NCI-H146 treated with DMSO at 0.1 percent for 48 hours (cell line): Measurements from ENCODE around the gene CIAO2B.
"Not testable (repeated sequence)": the region's sequence is repeated elsewhere in the genome, so short reads cannot be mapped to it uniquely, and the experiment has no call there.

ENCODE experiments used
- DNase-seq: peaks from one replicate; lab custom pipeline; 2025; ENCODE audit not compliant: unreplicated experiment; lab: John Stamatoyannopoulos, UW

The CIAO2B gene

DNA sequence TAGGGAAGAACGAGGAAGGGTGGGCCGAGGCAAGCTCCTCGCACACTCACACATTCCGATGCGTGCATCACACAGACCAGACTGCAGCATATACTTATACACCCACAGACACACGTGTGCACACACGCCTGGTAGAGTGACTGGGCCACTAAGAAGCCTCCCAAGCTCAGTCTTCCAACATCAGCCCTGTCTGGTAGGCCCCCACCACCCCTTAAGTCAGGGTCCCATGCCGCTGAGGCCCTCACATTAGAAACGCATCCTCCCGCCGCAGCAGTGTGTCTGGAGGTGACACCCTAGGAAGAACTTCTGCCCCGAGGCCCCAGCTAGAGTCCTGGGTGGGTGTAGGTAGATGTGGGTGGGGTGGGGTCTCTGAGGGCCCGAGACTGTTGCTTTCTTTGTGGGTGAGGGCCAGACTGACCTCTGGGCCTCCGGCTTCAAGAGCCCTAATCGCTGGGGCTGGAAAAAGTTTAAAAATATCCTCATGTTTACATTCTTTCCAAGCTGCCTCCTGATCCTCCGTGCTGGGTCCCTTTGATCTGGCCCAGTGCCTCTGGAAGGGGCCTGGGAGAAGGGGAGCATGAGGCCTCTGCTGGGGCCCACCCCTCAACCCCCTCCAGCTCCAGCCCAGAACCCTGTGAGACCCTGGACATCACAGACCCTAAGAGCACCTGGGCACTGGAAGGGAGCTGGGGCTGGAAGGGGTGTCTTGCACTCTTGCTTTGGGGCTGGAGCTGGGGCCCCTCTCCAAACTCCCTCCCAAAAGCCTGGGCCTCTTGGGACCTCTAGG, 29.2 kb downstream of the CIAO2B start:
- DNase-seq: no peak

DNA sequence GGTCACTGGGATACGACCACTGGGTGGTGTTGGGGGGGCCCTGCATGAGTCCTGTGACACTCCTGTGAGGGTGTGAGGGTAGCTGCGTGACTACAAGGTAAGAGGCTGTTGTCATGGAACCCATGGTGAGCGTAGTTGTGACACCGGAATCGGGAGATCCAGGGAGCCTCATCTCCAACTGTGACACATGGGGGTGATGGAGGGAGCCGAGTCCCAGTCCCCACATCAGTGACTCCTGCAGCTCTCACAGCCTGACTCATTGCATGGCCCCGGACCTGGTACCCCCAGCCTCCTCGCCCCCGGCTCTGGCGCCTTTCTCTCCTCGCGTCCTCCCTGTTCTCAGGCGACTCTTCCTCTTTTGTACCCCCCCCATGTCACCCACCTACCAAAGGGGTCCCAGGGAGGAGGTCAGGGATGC, 29.8 kb downstream of the CIAO2B start:
- DNase-seq: no peak

DNA sequence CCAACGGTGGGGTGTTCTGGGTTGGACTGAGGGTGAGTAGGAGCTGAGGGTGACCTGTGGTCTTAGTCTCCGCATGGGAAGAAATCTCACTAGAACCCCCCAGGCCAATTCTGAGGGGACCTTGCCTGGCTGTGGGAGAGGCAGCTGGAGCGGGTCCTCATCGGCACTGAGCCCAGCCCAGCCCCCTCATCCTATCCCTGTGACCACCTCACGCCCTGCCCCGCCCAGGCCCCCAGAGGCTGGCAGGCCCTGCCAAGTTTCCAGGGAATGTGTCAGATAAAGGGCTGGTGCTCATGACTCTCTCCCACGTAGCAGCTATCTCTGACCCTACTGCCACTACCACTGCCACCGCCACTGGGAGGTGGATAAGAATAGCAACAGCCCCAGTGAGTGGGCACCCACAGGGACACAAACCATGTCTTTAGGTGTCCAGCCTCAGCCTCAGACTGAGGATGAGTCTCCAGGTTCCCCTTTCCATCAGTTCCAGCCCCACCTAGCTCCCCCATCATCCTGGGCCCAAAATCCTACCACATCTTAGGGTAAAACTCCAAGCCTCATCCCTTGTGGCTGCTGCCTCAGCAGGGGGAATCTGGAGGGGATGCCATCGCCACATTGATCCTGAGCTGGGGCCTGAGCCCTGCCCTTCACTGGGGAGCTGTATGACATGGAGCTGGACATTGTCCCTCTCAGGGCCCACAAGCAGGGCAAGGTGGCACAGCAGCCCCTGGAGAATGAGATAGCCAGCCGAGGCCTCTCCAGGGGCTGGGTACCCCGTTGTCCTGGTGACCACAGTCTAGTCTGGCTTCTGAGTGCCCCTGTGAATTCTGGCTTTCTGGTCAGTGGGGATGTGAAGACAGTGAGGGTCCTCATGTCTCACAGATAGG, 30.4 kb downstream of the CIAO2B start:
- no peak for DNase-seq

DNA sequence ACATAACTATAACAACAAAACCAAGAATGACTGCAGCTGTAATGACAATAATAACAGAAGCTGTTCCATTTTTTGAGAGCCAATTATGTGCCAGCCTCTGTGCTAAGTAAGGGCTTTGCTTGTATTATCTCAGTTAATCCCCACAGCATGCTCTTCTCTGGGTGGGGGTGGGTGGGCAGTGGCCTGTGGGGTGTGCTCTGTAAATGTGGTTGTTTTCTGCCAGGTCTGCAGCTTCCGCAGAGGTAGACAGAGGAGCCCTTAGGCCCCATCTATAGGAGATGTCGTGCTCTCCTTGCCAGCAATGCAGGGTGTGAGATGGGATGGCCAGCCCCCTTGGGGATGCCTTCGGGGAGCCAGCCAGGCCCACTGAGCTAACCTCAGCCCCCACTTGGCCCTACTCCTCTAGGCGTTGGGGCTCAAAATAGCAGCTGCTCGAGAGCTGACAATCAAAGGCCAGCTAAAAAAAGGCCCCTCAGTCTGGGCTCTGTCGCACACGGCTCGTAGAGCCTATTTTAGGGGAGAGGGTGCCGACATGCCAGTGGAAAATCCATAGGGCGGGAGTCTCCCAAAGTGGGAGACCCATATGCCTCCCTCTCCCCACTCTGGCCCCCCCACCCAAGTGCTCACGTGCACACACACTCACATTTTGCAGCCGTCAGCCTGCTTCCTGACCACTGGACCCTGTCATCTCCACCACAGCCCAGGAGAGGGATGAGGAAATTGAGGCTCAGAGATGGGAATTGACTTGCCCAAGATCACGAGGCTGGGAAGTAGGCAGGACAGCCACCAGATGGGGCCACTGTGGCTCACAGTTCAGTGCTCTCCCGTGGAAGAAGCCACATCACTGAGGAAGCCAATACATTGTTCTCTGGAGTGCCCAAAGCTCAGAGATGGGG, 31.3 kb downstream of the CIAO2B start:
- DNase-seq: no peak

DNA sequence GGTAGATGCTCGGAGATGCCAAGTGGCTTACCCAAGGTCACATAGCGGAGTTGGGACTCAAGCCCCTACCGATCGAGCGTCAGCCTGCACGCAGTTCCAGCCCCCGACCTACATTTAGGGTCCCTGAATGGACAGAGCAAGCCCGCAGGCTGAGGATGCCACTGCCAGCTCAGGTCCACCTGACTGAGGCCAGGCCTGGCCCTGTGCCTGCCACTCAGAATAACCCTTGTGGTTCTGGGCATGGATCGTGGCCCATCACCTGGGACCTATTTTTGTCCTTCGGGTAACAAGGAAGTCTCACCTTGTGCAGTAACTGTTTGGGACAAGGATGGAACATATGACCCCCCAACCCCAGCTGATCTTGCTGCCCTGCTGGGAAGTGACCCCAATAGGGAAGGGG, 32.6 kb downstream of the CIAO2B start:
- no peak for DNase-seq

DNA sequence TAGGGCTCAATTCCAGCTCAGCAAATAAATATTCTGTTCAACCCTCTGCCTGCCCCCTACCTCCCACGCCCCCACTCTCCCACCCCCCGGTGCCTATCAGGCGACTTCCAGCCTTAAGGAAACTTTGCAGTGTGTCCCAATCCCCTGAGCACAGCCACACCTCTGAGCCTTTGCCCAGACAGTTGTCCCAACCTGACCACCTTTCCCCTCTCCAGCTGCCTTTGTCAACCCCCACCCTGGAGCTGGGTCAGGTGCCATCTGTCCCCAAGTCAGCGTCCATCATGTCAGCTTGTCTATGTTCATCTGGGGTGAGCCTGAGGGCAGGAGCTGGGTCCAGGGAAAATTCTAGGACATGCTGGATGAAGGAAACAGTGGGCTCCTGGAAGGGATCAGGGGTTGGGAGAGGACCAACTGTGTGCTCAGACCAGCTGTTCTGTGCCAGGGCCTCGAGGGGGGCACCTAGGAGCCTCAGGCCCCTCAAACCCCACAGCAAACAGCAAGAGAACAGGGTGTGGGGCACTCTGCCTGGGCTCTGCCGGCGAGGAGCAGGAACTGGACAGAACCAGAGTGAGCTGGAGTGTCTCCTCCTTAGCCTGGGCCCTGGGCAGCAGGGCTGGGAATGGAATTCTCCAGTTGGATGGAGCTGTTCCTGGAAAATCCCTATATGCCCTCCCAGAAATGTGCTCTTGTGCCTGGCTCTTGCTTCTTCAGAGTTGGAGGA, 33.3 kb downstream of the CIAO2B start:
- no peak for DNase-seq

DNA sequence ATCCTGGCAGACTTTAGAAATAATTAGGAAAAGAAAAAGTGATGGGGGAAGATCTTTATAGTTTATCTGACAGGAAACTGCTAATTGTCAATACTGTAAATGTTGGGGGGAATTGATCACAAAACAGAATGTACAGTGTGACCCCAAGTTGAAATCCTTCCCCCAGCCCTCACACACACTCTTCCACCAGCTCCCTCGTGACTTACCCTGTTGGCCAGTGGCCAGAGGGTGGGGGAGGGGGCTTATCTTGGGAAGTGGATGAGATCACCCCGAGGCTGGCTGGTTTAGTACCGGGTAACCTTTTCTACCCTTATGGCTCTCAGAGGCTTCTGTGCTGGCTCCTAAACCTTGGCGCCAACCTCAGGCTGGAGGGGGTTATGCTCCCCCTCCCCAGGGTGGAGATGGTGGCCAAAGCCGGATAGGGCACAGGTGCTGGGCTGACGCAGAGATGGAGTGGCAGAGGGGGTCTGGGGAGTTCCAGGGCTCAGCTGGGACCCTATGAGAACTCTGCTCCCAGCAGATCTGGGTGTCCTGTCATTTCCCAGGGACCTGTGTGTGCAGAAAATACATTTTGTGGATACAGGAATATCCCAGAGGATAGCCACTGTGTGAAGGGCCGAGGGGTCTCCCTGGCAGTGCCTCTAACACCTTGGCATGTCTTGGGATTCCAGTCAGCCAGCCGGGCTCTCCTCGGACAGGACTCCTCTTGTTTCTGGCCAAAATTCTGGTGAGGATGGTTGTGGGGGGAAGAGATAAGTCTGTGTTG, 34.1 kb downstream of the CIAO2B start:
- DNase-seq: no peak

DNA sequence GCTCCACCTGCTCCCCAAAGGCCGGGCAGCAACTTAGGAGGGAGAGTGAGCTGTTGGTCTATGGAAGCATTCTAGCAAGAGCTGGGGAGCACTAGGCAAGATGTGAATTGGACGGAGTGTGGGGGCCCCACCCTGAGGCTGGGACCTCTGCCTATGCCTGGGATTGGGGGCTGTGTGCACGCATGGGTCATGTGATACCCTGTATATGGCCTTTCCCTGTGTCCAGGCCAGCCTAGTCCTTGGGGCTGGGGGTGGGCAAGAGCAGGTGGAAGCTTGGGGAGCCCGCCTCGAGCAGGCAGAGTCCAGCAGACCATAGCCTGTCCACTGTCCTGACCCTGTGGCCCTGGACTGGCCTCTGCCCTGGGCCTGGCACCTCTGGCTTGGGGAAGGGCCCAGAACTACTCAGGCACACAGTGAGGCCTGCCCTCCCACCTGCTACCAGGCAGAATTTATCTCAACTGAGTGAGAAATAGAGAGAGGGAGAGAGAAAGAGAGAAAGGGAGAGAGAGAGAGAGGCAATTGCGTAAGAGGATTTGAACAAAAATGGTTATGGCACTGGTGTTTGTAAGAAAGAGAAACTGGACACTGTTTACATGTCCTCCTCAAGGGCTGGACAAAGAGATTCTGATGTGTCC, 34.8 kb downstream of the CIAO2B start:
- DNase-seq: no peak

DNA sequence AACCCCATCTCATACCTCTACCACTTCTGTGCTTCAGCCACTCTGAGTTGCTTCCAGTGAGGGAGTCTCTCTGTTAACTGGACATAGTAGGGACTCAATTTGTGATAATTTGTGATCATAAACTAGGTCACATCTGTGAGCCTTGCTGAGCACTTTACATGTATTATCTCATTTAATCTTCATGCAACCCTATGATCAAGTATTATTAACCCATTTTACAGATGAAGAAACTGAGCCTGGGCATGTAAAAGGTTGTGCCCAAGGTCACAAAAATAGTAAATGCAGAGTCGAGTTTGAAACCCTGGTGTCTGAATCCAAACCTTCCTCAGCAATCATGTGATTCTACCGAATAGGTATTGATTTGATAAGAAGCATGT, 35.3 kb downstream of the CIAO2B start:
- DNase-seq: no peak

DNA sequence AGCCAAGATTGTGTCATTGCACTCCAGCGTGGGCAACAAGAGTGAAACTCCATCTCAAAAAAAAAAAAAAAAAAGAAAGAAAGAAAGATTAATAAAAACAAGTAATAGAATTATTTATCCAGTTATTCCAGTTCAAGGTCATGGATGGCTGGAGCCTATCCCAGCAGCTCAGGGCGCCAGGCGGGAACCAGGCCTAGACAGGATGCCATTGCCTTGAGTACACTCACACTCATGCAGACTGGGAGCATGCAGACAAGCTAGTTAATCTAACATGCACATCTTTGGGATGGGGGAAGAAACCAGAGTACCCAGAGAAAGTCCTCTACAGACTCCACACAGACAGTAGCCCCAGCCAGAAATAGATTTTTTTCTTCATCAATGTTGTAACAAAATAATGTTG, 36.0 kb downstream of the CIAO2B start:
- no peak for DNase-seq

DNA sequence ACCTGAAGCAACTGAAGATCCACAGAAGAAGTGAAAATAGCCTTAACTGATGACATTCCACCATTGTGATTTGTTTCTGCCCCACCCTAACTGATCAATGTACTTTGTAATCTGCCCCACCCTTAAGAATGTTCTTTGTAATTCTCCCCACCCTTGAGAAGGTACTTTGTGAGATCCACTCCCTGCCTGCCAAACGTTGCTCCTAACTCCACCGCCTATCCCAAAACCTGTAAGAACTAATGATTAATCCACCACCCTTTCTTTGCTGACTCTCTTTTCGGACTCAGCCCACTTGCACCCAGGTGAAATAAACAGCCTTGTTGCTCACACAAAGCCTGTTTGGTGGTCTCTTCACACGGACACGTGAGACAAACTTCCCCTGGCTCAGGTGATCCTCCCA, 37.5 kb downstream of the CIAO2B start:
- not testable (repeated sequence) for DNase-seq

DNA sequence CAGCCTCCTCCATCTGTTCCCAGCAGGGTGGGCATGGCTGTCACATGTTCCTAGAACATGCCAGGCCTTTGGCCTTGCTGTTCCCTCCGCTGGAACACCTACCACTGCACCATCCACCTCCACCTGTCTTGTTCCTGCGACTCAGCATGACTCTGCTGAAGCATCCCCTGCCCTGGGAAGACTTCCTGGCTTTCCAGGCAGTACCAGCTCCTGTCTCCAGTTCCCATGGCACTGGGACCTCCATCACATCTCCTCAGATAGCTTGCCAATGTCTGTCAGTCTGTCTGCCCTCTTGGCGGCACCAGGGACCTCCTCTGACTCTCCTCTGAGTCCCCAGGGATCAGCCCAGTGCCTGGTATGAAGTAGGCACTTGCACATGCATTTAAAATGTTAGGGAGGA, 38.2 kb downstream of the CIAO2B start:
- no peak for DNase-seq

DNA sequence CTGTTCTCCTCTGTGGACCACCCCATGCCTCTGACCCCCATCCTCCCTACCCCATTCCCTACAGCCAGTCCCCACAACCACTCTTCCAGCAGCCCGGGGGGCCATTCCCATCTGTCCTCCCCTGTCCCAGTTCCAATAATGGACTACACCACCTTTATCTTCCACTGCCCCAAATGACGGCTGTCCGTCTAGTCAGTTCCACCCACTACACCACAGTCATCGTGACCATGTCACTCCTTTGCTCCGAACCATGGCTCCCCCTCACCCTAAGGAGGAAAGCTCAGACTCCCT, 38.6 kb downstream of the CIAO2B start:
- no peak for DNase-seq

DNA sequence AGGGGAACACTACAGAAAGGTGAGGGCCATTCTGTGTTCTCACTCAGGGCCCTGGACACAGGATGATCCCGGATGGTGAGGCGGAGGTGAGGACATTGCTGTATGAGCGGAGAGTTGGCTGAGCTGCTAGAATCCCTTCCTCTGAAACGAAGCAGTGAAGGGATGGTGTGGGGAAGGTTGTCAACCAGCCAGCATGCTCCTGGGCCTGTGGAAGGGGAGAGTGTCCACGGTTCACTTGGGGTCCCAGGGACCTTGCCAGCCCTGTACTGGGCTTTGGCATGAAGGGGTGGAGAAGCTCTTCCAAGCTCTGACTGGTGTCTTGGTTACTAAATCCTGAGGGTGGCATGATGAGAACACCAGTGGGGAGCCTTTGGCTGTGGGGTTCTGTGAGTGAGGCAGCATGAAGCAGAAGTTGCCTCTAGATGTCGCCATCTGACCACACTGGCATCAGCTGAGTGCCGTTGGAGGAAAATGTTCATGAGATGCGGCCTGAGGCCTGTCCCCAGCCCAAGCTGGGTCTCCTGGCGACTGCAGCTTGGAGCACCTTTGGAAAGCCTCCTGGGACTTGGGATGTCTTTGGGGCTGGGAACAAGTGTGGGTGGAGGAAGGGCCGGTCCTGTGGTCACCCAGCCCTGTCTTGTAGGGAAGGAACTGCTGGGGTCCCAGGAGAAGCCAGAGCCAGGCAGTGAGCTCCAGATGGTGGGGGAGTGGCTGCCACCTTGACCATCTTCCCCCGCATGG, 39.1 kb downstream of the CIAO2B start:
- DNase-seq: peak; percentile 2

DNA sequence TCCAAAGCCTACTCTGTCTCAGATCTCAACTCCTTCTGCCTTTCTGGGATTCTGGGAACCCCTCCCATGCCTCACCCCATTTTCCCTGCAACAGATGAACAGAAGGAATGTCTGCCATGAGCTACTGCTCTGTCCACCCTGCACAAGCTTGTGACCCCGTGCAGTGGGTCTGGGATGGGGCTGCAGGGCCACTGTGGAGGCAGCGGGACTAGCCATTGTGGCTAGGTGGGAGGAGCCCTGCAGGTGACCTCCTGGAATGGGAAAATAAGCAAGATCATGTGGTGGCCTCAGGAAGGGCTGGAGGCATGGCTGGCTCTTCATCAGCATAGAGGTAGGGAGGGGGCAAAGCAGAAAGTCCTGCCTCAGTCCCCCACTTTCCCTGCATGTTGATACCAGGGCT, 40.1 kb downstream of the CIAO2B start:
- no peak for DNase-seq

DNA sequence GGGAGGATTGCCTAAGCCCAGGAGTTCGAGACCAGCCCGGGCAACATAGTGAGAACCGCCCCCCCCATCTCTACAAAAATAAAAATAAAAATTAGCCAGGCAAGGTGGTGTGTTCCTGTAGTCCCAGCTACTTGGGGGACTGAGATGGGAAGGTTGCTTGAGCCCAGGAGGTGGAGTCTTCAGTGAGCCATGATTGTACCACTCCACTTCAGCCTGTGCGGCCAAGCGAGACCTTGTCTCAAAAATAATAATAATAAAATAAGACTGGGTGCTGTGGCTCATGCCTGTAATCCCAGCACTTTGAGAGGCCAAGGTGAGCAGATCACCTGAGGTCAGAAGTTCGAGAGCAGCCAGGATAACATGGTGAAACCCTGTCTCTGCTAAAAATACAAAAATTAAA, 42.4 kb downstream of the CIAO2B start:
- no peak for DNase-seq

DNA sequence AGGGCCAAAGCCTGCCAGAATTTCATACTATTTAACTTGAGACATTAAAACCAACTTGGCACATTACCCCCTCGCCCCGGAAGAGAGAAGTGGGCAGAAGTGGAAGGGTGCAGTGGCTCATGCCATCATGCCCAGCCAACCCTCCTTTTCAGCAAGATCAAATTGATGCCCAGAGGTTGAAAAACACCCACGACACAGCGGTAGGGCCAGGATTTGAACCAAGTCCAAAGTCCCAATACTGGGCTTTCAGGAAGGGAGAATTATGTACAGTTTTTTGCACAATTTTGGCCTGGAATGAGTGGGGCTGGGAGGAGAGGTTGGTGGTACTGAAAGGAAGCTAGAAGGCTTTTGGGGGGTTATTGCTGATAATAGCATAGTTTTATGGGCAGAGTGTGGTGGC, 42.8 kb downstream of the CIAO2B start:
- no peak for DNase-seq

DNA sequence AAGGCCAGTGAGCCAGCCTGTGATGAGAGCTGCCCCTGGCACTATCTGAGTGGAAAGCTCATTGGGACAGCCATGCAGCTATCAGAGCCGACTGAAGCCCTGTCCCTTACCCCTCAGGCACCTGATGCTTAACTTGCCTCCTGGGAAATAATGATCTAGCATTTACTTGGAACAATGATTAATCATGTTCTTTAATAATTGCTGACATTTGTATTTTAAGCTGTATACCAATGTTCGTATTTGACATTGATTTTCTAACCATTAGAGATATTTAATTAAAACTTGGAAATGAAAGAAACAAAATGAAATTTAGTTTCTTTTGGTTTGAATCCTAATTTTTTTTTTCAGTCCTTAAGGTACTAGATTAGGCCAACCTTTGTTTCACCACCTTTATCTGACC, 43.4 kb downstream of the CIAO2B start:
- no peak for DNase-seq

DNA sequence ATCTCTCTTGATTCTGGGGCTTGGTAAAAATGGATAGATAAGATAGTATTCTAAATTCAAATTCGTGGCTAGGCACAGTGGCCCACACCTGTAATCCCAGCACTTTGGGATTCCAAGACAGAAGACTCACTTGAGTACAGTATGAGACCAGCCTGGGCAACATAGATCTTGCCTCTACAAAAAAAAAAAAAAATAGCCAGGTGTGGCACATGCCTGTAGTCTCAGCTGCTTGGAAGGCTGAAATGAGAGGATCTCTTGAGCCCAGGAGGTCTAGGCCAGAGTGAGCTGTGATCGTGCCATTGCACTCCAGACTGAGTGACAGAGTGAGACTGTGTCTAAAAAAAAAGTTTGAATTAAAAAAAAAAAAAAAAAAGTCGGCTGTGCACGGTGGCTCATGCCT, 44.6 kb downstream of the CIAO2B start:
- DNase-seq: no peak
